Measurements from ENCODE around the gene MACROH2A2.
"Not testable (repeated sequence)": the region's sequence is repeated elsewhere in the genome, so short reads cannot be mapped to it uniquely, and the experiment has no call there.

MACROH2A2 gene

DNA sequence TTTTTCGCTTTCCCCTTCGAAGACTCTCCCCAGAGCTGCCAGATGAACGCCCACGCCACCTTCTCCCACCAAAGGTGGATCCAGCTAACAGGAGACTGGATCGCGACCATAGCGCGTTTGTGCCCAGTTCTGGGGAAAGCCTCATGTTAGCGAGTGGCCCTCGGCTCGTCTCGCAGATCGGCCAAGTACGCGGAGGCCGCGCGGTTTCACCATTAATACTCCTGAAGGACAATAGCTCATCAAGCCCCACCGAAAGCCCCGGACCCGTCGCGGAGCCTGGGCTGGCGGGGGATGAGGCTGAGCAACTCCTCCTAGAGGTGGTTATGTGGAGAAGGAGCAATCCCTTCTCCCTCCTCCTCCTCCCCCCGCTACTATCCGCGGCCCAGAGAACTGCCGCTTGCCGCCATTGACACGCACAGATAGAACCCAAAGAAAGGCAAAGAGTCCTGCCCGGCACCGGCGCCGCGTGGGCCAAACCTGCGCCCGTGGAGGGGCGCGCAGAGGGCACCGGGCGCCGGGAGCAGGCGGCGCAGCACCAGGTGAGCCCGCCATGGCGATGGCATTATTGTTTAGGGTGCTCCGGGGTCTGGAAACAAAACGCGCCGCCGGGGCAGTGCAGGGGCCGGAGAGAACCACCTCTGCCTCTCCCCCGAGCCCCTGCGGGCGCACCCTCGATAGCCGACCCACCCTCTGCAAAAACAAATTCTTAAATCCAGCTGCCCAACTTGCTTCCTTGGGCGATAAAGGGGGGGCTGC is at the start of gene MACROH2A2:
MACROH2A2 (plus strand) TSS at position 385 of the 756 bp plus-strand sequence. CDS start 22,813 bp downstream, outside the sequence.
- no peak for FAIRE-seq

DNA sequence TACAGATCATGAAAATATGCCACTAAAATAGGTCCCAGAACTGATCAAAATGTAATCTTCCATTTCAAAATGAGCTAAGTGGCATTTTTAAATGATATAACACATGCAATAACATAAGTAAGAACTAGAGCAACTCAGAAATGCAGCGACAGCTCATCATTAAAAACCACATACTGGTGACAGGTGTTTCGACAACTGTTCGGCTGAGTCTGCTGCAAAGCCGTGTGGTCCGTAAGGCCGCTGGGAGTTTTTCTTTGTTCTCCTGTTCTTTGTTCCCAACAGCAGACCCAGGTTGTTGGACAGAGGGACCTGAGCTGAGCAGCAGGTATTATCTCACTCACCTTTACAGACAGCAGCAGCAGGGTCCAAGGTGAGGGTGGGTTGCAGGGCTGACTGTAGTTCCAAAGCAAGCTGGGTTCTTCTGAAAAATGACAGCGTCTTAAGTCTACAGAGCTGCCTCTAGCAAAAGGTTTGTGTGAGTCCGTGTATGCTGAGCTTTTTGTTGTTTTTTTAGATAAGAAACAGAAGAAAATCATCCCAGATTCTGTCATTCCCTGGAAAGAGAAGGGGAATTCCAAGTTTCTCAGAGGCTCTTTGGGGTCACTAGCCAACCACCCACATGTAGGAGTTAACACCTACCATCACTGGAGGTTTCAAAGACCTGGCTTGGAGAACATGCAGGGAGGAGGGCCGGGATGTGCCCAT is 45.4 kb upstream of the MACROH2A2 start:
- no peak for FAIRE-seq

DNA sequence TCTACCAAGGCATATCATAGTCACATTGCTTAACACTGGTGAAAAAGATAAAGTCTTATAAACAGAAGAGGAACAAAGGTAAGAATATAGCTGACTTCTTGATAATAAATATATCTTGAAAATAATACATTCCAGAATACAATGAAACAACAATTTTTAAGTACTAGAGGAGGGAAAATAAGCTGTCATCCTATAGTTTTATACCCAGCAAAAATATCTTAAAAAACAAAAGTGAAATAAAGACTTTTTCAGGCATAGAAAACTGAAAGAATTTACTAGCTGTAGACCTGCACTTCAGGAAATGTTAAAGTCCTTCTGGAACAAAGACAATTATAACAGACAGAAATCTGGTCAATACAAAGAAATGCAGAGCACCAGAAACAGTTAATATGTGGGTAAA is 21.4 kb upstream of the MACROH2A2 start:
- FAIRE-seq: no peak

DNA sequence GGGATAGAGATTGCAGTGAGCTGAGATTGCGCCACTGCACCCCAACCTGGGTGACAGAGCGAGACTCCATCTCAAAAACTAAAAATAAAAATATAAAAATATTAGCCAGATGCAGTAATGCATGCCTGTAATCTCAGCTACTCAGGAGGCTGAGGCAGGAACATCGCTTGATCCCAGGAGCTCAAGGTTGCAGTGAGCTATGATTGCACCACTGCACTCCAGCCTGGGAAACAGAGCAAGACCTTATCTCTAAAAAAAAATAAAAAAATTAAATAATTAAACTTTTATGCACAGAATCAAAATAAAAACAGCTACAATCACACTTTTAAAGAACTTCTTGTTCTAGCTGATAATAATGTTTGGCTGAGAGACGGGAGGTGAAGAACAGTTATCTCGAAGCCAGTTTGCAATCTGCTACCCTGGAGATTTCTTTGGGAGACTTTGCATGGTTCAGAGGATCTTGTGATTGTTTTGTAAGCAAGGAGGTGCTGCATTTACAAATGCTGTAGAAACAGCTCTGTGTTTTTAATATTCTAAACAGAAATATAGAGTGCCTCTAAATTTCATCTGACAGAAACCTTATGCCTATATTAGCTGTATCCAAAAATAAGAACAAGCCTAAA is 19.9 kb upstream of the MACROH2A2 start:
- no peak for FAIRE-seq

DNA sequence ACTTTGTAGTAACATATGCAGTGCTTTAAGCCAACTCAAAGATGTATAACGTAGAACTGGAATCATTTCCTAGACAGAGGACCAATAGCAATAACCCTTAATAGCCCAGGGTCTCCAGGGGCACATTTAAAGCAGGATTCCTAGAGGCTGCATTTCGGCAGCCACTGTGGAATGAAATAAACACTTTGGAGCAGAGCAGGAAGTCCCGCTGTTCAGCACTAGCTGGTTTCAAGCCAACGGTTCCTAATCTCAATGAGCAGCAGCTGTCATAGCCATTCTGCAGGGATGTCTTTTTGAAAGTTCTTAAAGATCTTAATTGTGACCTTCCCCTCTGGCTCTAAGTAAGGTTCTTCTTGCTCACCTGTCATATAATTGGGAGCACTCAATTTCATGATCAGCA is 18.4 kb upstream of the MACROH2A2 start:
- no peak for FAIRE-seq

DNA sequence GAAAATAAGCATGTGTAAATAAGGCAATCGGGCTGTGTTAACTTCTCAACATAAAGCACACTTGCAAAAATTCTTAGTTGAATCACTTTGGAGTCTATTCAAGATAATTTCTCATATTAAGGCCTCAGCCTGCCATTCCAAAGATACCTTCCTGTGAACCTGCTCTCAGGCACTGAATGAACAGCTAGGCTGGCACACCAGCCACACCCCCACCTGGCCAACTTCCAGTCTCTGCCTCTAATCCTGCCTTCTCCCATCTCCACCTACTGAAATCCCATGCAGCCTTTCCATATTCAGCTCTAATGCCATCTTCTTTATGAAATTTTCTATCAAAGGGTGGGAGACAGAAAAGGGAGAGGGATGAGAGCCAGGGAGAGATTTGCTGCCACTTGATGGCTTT is 17.1 kb upstream of the MACROH2A2 start:
- FAIRE-seq: no peak

DNA sequence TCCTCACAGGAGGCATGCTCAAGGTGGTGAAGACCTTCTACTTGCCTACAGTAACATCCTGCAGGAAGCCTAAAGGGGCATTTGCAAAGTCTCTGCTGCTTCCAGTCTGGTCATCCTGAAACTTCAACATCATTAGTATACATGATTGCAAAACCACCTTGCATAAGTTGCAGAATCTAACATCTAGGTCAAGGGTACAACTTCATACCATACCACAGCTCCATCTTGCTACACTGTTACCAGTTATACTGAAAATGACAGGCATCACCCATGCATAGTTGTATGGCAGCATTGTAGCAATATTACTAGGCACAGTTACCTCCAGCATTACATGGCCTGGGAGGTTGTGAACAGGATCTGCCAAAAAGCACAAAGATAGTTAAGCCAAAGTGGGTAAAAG is 13.7 kb upstream of the MACROH2A2 start:
- no peak for FAIRE-seq

DNA sequence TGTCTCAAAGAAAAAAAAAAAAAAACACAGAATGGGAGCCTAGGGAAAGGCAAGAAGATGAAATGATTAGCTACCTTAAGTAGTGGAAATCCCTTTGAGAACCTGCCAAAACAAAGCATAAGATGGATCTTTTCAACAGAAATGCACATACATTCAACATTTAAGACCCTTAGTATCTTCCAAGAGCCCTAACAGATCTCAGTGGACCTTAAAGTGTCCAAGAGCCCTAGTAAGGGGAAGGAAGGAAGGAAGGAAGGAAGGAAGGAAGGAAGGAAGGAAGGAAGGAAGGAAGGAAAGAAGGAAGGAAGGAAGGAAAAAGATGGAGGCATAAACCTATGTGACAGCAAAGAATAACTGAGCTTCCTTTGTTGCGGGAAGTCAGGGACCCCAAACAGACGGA is 11.6 kb upstream of the MACROH2A2 start:
- no peak for FAIRE-seq

DNA sequence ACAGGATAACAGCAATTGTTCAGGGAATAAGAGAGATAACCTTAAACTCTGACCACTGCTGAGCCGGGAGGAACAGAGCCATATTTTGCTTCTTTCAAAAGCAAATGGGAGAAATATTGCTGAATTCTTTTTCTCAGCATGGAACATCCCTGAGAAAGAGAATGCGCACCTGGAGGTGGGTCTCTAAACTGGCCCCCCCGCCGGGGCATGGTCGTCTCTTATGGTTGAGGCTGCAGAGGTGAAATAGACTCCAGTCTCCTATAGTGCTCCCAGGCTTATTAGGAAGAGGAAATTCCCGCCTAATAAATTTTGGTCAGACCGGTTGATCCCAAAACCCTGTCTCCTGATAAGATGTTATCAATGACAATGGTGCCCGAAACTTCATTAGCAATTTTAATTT is 10.9 kb upstream of the MACROH2A2 start:
- not testable (repeated sequence) for FAIRE-seq

DNA sequence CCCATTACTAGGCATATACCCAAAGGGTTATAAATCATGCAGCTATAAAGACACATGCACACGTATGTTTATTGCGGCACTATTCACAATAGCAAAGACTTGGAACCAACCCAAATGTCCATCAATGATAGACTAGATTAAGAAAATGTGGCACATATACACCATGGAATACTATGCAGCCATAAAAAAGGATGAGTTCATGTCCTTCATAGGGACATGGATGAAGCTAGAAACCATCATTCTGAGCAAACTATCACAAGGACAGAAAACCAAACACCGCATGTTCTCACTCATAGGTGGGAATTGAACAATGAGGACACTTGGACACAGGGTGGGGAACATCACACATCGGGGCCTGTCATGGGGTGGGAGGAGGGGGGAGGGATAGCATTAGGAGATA is 5.6 kb upstream of the MACROH2A2 start:
- not testable (repeated sequence) for FAIRE-seq

DNA sequence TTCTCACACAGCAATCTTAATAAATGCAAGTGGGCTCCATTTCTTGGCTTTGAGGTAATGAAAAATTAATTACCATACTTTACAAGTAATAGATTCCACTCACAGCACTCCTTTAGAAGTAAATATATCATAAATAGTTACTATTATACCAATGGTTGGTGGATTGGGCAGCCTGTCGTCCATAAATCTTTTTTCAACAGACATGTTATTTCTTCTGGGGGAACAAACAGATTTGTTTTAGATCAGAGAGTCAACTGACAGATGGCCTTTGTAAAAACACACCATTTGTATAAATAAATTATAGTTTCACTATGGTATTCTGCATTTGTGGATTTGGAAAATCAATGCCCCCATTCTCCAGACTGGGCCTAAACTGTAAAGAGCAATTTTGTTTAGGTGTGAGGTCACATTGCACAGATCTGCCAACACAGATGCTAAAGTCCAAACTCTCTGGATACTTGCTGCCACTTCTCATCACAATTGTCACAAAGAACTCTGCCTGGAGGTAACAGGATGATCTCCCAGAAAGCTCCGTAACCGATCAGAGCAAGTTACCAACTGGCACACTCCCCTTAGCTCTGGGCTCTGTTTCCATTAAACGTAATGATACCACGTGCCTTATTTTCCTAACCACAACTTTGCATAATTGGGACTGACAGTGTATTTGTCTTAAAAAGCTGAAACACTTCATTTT is 4.5 kb upstream of the MACROH2A2 start:
- no peak for FAIRE-seq

DNA sequence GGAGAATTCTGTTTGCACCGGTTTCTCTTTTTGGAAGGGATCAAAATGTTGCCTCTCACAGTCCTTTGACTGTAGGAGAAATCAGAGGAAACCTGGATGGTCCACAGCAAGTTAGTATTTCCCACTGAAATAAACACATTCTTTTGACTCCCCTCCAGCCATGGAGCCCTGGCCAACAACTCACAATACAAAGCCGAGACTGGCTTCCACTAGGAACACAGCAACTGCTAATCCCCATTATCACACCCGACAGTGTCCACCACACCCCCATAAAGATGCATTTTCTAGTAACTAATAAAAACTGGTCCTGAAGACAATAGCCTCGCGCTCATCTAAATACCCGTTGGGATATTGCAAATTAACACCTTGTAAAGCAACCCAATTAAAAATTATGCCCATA is 798 bp upstream of the MACROH2A2 start:
- no peak for FAIRE-seq

DNA sequence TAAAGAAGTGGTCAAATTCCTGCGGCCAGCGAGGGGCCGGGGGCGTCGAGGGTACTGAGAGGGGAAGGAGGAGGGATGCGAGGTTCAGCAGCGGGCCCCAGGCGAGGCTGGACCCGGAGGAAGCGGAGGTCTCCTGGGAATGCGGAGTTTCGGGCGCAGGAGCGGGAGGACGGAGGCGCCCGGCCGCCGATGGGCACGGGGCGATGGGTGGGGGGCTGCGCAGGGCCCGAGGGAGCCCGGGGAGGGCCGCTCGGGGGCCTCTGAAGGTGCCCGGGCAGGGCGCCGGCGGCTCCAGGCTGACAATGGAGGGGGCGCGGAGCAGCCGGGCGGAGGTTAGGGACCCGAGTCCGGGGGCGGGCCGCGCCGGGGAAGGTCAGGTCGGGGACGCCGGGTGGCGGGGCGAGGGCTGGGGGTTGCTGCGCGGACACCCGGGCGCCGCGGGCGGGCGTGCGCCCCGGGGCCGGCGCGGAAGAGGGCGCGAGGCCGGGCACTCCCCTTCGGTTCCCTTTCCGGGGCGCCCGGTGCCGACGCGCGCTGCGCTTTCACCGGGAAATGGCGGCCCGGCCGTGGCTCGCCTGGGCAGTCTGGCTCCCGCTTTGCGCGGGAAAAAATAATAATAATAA is 683 bp downstream of the MACROH2A2 start:
- FAIRE-seq: no peak

DNA sequence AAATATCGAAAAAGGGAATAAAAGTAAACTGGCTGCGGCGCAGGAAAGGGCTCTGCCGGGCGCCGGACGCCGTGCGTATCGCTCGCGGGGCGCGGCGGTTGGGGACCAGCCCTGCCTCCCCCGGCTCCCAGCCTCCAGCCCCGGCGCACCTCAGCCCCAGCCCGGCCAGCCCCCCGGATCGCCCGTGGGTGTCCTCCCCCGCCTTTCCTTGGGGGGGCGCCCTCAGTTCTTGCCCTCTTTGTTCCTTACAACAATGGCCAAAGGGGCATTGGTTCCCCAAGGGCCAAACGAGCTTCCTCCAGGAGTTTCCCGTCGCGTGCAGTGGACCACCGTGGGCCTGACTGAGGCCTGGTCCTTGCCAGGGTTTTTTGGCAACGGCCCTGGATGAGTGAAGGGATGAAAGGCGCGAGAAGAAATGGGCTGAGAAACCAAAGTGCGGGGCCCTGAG is 1.2 kb downstream of the MACROH2A2 start:
- no peak for FAIRE-seq

DNA sequence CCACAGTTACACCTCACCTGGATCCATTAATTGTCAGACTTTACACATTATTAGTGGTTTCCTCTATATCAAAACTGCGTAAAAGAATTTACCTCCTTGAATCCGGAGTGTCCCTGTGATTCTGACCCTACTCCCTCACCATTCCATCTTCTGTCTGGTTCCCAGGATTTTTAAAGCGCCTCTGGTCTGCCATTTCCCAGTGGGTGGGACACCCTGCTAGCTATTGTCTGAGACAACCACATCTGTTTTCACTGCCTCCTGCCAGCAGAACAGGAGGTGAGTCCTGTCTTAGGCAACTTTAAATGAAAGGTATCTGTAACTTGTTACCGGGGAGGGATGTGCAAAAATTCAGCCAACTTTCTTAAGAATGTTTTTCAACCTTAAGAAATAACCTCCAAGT is 2.3 kb downstream of the MACROH2A2 start:
- no peak for FAIRE-seq

DNA sequence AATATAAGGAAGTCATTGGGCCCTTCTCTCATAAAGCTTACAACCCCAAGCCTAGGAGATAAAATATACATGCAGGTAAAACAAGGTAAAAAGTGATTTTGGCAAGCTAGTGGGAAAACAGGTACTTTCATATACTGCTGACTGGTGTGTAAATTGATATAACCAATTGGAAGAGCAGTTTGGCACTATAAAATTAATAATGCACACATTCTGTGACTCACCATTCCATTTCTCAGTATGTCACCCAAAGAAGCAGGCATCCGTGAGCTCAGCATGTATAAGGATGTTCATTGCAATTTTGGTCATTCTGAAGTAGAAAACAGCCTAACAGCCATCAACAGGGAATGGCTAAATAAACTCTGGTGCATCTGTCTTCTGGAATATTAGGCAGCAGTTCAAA is 2.9 kb downstream of the MACROH2A2 start:
- FAIRE-seq: no peak

DNA sequence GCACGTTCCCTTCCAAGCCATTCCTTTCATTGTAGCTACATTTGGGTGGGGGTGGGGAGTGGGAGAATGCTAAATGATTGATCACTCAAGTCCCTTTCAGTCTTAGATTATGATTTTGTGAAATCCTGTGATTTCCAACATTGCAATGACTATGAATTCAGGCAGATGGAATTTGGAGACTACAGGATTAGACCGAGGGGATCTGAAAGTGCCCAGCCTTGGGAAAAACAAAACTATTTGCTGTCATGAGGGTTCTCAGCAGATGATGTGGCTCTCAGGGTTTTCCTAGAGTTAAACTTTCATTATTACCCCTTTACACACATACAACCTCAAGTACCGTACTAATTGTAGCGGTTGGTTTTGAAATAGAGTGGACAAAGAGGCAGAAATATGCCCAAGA is 4.7 kb downstream of the MACROH2A2 start:
- no peak for FAIRE-seq

DNA sequence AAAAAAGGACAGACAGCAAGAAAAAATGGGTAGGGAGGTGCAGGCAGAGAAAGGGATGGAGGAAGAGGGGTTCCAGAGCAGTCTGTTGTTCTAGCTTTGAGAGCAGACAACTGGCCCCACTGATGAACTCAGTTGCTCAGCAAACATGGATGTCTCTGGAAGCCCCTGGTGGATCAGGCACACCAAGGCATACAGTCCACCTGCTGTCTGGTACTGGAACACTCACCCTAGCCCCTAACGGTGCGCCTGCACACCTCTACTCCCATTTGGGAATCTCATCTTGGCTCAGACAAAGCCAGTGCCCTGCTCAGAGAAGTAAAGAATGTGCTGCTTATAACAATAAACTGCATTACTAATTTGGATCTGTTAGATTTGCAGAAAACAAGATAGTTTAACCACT is 7.7 kb downstream of the MACROH2A2 start:
- no peak for FAIRE-seq

DNA sequence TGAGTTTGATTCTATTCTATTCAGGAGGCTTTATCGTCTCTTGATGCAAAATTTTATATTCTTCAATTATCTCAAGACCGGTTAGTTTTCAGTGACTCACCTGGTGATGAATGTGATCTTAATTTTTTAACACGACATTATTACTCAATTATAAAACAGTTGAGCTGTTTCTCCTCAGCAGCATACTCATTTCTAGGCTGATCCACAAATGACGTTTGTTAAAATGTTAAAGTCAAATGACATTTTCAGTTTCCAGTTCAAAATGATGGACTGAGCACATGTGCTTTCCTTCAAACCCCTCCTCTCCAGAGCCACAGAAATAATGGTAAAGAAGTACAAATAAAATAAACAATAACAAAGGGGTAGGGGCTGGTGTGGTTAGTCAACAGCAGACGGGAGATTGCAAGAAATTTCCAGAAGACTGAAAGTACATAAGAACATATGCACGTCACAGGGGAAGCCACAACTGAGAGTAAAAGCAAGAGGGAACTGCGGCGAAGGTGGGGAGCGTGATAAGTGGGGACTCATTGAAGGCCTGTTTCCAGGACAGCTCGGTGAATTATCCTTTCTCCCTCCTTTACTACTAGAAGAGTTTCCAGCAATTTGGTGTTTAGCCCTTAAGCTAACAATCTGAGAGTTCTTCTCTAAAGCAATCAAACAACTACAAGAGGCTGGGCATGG is 10.9 kb downstream of the MACROH2A2 start:
- FAIRE-seq: peak; percentile 51

DNA sequence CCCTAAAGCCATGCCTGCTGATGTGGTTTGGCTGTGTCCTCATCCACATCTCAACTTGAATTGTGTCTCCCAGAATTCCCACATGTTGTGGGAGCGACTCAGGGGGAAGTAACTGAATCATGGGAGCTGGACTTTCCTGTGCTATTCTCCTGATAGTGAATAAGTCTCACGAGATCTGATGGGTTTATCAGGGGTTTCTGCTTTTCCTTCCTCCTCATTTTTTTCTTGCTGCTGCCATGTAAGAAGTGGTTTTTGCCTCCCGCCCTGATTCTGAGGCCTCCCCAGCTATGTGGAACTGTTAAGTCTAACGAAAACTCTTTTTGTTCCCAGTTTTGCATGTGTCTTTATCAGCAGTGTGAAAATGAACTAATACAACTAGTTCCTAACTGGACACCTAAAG is 11.8 kb downstream of the MACROH2A2 start:
- FAIRE-seq: no peak

DNA sequence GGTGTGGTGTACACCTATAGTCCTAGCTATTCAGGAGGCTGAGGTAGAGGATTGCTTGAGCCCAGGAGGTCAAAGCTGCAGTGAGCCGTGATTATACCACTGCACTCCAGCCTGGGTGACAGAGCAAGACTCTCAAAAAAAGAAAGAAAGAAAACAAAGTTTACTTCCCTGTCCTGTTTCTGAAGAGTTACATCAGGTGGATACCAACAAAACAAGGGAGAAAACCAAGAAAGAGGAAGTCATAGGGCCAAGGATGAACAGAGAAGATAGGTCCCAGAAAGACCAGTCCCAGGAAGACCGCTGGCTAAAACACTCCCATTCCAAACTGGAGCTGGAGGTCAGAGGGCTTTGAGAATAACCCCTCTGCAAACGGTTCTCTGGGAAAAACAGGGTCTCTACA is 13.5 kb downstream of the MACROH2A2 start:
- no peak for FAIRE-seq

DNA sequence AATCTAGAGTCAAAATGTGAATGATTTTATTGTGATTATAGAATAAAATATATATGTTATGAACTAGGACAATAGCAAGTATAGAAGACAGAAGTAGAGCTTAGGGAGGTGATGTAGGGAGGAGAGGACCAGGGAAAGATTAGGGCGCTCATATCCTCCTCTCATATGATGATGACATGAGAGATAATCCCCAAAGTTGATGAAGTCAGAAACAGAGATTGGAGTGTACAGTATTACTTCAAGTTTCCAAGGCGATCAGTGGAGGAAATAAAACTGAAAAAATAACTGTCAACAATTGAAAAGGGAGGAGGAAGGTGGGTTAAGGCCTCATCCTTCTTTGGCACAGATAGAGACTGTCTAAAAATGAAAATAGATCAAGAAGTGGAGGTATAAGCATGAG is 14.9 kb downstream of the MACROH2A2 start:
- FAIRE-seq: no peak

Measured in islet of Langerhans (tissue), 1 donor.